HG03025 (cell line): Measurements from ENCODE around the gene NRG3.

Source experiments
- ATAC-seq: cut with Tn5 transposase; IDR thresholded peaks from one replicate; pipeline ENCODE4 v1.9.1; 2021; ENCODE audit warnings: mild to moderate bottlenecking, moderate library complexity; ENCODE audit not compliant: unreplicated experiment, low FRiP score

NRG3 gene

DNA sequence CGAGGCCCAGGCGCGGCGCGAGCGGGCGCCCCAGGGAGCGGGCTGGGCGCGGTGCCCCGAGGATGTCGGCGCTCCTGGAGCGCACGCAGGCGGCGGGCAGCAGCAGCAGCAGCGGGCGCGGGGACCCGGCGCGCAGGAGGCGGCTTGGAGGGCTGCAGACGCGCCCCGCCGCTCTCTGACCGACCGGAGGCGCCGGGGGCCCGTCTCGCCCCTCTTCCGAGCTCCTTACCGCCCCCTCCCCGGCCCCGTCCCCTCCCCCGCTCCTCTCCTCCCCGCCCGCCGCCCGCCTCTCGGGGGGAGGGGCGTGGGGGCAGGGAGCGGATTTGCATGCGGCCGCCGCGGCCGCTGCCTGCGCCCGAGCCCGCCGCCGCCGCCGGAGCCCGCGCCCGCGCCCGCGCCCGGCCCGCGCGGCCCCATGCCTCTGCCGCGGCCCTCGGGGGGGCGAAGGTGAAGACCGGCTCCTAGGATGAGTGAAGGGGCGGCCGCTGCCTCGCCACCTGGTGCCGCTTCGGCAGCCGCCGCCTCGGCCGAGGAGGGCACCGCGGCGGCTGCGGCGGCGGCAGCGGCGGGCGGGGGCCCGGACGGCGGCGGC lies at the start of gene NRG3:
NRG3 (plus strand) TSS at position 320 of the 592 bp plus-strand sequence.
- no peak for ATAC-seq

DNA sequence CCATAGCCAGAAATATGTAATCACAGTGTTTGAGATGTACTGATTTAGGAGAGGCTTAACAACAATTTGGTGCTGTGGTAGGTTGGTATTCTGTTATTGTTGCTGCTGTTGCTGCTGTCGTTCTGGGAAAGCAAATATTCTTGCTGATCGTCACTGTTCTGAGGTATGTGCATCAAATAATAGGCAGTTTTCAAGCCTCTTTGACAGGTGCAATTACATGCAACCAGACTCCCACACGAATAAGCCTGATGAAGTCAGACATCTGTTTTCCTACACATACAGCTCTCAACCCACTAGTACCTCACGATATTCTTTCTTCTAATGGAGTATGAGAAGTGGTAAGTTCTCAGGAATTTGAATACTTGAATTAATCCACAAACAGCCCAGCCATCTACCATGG lies 46.7 kb upstream of the NRG3 start:
- ATAC-seq = no peak

GRCh38 chr10:81831060-81831459 lies 43.9 kb upstream of the NRG3 start:
- ATAC-seq = no peak

GRCh38 chr10:81838950-81839349 lies 36.0 kb upstream of the NRG3 start:
- no peak for ATAC-seq

GRCh38 chr10:81843042-81843441 lies 32.0 kb upstream of the NRG3 start:
- ATAC-seq = no peak

DNA sequence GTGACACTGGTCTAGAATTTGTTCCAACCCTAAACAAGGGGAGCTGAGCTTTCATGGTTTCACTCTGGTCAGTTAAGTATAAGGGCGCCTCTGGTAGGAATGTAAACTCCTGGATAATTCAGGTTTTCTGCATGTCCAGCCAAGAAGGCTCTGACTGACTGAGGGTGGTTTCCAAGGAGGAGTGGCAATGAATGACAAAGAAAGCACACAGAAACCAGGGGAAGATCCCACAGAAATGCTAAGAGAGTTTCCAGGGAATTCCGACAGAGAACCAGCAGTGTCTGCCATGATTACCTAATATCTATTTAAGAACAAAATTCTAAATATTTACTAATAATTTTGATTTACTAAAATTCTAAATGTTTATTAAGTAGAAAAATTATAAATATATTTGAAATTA lies 27.3 kb upstream of the NRG3 start:
- ATAC-seq = no peak

DNA sequence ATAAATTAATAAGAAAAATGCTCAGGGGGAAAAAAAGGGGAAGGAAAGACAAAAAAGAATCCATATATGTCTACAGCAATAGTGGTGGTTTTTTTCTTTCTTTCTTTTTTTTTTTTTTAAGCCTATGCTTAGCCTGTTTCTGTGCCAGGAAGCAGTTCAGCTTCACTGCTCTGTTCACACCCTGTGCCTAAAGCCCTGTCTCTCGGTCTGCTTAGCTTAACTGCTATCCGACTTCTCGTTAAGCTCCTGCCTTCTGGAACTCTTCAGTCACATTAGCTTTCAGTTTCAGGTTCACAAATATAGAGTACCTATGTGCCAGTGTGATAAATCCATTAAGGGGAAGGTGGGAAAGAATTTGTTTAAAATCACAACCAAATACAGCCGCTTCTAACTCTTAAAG lies 26.5 kb upstream of the NRG3 start:
- no peak for ATAC-seq

DNA sequence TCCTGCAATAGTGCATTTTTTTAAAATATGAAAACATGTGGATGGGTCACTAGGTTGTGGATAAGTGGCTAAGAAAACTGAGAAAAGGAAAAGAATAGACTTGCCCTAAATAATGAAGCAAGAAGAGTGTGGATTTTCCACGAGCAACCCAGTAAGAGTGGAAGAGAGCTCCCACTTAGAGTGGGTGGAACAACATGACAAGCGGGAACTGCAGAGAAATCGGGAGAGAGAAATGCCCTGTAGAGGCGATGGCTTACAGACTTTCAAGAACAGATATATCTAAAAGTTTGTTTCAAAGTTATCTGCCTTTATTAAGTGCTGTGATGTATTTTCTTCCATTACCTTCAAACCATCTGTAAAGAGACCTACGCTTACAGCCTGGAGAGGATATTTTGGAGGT lies 26.1 kb upstream of the NRG3 start:
- no peak for ATAC-seq

- no peak for ATAC-seq
Observed at GRCh38 chr10:81862596-81862995, 12.4 kb upstream of the NRG3 start.

DNA sequence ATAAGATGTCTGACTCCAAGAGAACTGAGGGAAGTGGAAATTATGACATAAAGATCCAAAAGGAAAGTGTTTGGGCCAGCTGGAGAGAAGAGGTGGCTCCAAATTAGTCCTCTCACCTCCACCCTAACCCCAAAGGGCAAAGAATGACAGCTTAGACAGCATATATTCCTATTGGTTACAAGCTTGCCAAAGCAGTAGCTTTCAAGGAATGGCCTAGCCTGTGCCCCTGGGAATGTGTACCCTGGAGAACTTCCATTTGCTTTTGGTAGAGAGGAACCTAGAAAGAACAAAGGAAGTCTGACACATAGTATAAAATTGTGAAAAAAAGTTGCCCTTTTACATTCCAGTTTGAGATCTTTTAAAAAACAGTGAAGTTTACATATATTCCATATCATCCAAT lies 11.2 kb upstream of the NRG3 start:
- no peak for ATAC-seq

DNA sequence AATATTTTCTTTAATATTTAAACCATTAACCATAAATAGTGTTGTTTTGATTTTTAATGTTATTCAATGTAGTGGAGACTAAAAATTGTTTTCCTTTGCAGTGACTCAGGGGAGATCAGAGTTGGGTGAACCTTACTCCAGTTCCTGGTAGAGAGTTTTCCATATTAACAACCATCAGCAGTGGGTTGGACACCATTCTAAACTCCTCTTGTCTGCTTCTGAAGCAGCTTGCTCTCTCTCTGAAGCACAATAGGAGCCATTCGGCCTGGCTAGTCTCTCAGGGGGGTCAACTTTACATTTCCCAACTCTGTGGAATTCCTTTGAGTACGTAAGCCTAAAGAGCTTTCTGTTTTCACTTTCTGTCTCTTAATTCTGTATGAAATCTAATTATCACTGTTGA lies 9.4 kb upstream of the NRG3 start:
- no peak for ATAC-seq

- peak; percentile 79 for ATAC-seq
Observed at GRCh38 chr10:81866753-81867152, 8.2 kb upstream of the NRG3 start.

DNA sequence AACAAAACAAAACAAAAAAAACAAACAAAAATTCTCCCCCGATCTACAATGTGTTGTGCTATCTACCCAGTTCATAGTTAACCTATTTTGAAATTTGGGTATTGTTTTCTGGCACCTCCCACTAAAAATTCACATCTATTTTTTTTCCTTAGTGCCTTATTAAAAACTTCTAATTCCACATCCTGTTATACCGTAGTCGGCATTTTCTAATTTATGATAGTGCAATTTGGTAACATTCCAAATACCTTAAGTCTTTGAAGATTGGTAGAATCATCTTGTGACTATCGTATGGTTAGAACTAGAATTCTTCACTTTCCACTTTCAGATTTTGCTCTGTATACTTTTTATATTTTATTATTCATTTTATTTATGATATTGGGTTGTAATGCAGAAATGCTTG lies 4.5 kb upstream of the NRG3 start:
- no peak for ATAC-seq

GRCh38 chr10:81871558-81871957 lies 3.4 kb upstream of the NRG3 start:
- no peak for ATAC-seq

GRCh38 chr10:81872206-81872862 lies 2.7 kb upstream of the NRG3 start:
- ATAC-seq = no peak

DNA sequence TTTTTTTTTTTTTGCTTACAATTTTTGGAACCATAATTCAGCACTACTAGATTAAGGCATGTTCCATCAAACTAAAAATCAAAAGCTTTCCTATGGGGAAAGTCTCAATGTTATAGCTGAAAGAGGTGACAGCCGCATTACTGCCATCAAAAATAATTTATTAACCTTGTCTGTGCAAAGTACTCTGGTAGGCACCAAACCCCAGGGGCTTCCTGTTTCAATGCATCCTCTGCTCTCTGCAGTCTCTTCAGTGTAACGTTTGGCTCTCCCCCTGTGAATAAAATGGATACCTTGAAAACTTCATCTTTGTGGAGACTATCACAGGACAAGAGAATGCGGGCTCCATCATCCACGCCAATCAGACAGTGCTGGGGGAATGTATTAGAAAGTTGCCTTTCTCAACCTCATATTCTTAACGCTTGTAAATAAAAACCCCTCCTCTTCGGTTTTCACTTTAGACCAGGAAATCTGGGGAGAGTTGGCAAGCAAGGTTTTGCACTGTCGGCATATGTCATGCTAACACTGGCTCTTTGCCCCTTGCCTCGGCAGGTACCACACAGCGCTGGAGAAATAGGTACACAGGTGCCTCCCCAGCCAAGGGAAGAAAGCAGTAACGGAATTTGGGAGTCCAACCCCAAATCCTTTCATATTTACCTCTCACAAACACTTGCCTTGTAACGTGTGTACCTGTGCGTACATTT lies 1.6 kb upstream of the NRG3 start:
- no peak for ATAC-seq

DNA sequence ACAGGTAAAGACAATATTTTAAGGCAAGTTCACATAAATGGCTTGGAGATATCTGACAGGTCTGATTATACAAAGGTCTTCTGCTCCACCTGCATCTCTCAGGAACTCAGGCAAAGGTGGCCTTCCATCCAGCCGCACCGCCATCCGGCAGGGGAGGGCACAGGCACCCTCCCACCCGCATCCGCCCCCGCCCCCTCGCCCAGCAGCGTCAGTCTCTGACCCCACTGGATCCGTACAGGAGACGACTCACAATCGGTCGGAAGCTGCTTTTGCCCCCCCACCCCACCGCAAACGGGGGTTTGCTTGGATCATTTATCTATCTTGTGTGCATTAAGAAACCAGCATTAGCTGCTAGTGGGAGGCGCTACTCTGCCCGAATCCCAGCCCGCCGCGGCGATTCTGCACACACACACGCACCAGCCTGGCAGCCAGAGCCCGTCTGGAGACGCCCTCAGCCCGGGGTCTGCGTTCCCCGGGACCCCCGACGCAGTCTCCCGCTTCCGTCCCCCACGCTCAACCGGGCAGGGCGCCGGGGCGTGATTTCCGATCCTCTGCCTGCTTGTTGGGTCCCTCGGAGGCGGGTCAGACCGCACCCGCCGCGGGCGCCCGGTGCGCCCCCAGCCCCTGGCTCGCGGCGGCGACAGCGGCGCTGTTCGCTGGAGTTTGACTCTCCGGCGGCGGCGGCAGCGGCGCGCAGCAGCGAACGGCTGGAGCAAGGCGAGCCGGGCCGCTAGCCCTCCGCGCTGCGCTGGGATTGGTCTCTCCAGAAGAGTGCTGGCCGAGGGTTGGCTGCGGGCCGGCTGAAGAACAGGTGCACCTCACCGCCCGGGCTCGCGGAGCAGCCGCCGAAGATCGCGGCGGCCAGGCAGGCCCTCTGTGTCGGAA lies 820 bp upstream of the NRG3 start:
- ATAC-seq = no peak

DNA sequence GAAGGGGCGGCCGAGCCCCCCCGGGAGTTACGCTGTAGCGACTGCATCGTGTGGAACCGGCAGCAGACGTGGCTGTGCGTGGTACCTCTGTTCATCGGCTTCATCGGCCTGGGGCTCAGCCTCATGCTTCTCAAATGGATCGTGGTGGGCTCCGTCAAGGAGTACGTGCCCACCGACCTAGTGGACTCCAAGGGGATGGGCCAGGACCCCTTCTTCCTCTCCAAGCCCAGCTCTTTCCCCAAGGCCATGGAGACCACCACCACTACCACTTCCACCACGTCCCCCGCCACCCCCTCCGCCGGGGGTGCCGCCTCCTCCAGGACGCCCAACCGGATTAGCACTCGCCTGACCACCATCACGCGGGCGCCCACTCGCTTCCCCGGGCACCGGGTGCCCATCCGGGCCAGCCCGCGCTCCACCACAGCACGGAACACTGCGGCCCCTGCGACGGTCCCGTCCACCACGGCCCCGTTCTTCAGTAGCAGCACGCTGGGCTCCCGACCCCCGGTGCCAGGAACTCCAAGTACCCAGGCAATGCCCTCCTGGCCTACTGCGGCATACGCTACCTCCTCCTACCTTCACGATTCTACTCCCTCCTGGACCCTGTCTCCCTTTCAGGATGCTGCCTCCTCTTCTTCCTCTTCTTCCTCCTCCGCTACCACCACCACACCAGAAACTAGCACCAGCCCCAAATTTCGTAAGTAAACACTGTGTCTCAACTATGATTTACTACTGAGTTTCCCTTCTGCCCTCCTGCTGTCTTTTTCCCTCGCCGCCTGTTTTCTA lies 666 bp downstream of the NRG3 start:
- no peak for ATAC-seq

- ATAC-seq = no peak
Observed at GRCh38 chr10:81876253-81877077, 1.5 kb downstream of the NRG3 start.
